Measurements from ENCODE around the gene ZNF677. TPM values are rescaled to one million over a fixed set of nuclear protein-coding genes. Genes with fewer than 3 reads are reported as not detected.
"Not testable (repeated sequence)": the region's sequence is repeated elsewhere in the genome, so short reads cannot be mapped to it uniquely, and the experiment has no call there.

The ZNF677 gene
- 20.1 TPM for total RNA-seq
- long read RNA-seq, partial matches to known transcripts = 1 of 8 reads
- long read RNA-seq, other reads (novel, unspliced or antisense) = 3 of 8 reads

- intact Hi-C loops (cut with DNase I) = loop anchor here (1.0 to 2.0 kb wide), 2 partner anchors 57 to 78 kb away; partner anchors contain the start of gene ZNF845
Observed at GRCh38 chr19:53254411-53255341, at the start of gene ZNF677. Gene ZNF677, minus strand, starts transcription at chr19:53254873. Its CDS starts 3,323 bp downstream, at chr19:53251550.

GRCh38 chr19:53301341-53301740 lies 46.7 kb upstream of the ZNF677 start:
- DNase-seq (ENCODE audit: missing footprints); intact Hi-C loops (cut with DNase I); ATAC-seq: not testable (repeated sequence)

More at GRCh38 chr19:53254411-53255341, at the start of gene ZNF677:
- peak; percentile 100 for ATAC-seq
- peak; percentile 95 for DNase-seq (ENCODE audit: missing footprints)

GRCh38 chr19:53294786-53295441 lies 40.2 kb upstream of the ZNF677 start:
- no peak for ATAC-seq
- intact Hi-C loops (cut with DNase I) = no loop called here
- no peak for DNase-seq (ENCODE audit: missing footprints)

- no peak for ATAC-seq
- intact Hi-C loops (cut with DNase I) = no loop called here
- DNase-seq (ENCODE audit: missing footprints) = peak; percentile 55
Observed at GRCh38 chr19:53290758-53291549, 36.3 kb upstream of the ZNF677 start.

- ATAC-seq (no peak), DNase-seq (ENCODE audit: missing footprints) (no peak)
- intact Hi-C loops (cut with DNase I) = no loop called here
Observed at GRCh38 chr19:53285087-53285486, 30.4 kb upstream of the ZNF677 start.

- ATAC-seq; intact Hi-C loops (cut with DNase I); DNase-seq (ENCODE audit: missing footprints): not testable (repeated sequence)
Observed at GRCh38 chr19:53281947-53282346, 27.3 kb upstream of the ZNF677 start.

- intact Hi-C loops (cut with DNase I) = no loop called here
- ATAC-seq = no peak
- DNase-seq (ENCODE audit: missing footprints) = no peak
Observed at GRCh38 chr19:53275480-53275879, 20.8 kb upstream of the ZNF677 start.

GRCh38 chr19:53272044-53272443 lies 17.4 kb upstream of the ZNF677 start:
- no peak for ATAC-seq
- DNase-seq (ENCODE audit: missing footprints) = no peak
- intact Hi-C loops (cut with DNase I) = no loop called here

GRCh38 chr19:53269861-53270260 lies 15.2 kb upstream of the ZNF677 start:
- DNase-seq (ENCODE audit: missing footprints); intact Hi-C loops (cut with DNase I); ATAC-seq: not testable (repeated sequence)

GRCh38 chr19:53267623-53268022 lies 12.9 kb upstream of the ZNF677 start, which contains the start of gene VN1R4:
Gene VN1R4, minus strand, starts transcription at chr19:53267723. Its CDS starts 58 bp downstream, at chr19:53267665.
- DNase-seq (ENCODE audit: missing footprints); intact Hi-C loops (cut with DNase I); ATAC-seq: not testable (repeated sequence)

- intact Hi-C loops (cut with DNase I); DNase-seq (ENCODE audit: missing footprints); ATAC-seq: not testable (repeated sequence)
Observed at GRCh38 chr19:53257715-53258342, 3.2 kb upstream of the ZNF677 start, which contains the start of gene VN1R2. Gene VN1R2, plus strand, starts transcription at chr19:53258292. Its CDS starts 84 bp downstream, at chr19:53258376.

- intact Hi-C loops (cut with DNase I) = no loop called here
- ATAC-seq (no peak), DNase-seq (ENCODE audit: missing footprints) (no peak)
Observed at GRCh38 chr19:53246498-53246897, 8.2 kb downstream of the ZNF677 start.

- no peak for ATAC-seq
- intact Hi-C loops (cut with DNase I) = no loop called here
- DNase-seq (ENCODE audit: missing footprints) = no peak
Observed at GRCh38 chr19:53237114-53237777, 17.4 kb downstream of the ZNF677 start.

GRCh38 chr19:53224606-53225005 lies 30.1 kb downstream of the ZNF677 start:
- intact Hi-C loops (cut with DNase I) = no loop called here
- no peak for DNase-seq (ENCODE audit: missing footprints)
- ATAC-seq = no peak

GRCh38 chr19:53222716-53223115 lies 32.0 kb downstream of the ZNF677 start:
- DNase-seq (ENCODE audit: missing footprints); ATAC-seq; intact Hi-C loops (cut with DNase I): not testable (repeated sequence)

GRCh38 chr19:53212703-53213320 lies 41.9 kb downstream of the ZNF677 start:
- intact Hi-C loops (cut with DNase I) = no loop called here
- DNase-seq (ENCODE audit: missing footprints) (no peak), ATAC-seq (no peak)

- DNase-seq (ENCODE audit: missing footprints); intact Hi-C loops (cut with DNase I); ATAC-seq: not testable (repeated sequence)
Observed at GRCh38 chr19:53211554-53211953, 43.1 kb downstream of the ZNF677 start.
